Endometrial microvascular endothelial cells (primary cell): ENCODE results near the gene THBD. TPM values are rescaled to one million over a fixed set of nuclear protein-coding genes. Genes with fewer than 3 reads are reported as not detected.

Experiments
- in situ Hi-C: cut with HindIII; loops from 2 replicates; pipeline ENCODE4 v1.10.0; 2017; ENCODE audit warnings: low sequenced_read_pairs, low pct_unique_long_range_greater_than_20kb; ENCODE audit errors: inconsistent ontology term
- total RNA-seq: library from RNA; depleted of rRNA; stranded (reverse); fragments of >200 nt; gene quantifications from one replicate; pipeline ENCODE4 v1.2.3, GENCODE V29; 2015; ENCODE audit errors: inconsistent ontology term

Gene THBD
- total RNA-seq, 1 donor from 2014 or later: 12.7 TPM

DNA sequence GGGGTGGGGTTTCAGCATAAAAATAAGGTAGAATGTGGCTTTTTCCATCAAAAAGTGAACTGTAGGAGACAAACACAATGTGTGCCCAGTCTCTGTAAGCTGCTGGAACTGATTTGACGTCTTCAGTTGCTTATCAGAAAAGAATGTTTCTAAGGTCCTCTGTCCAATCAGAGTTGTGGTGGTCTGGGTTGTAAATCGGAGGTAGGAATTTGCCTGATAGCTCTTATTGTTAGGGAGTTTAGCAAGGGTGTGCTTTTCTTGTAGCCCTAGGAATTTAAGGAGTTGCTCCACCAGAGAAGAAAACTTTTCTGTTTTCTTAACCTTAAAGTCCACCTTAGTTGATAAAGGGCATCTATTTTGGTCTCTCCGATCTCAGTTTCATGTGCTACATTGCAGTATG, 24.8 kb downstream of the THBD start:
- in situ Hi-C loops: no loop called here

DNA sequence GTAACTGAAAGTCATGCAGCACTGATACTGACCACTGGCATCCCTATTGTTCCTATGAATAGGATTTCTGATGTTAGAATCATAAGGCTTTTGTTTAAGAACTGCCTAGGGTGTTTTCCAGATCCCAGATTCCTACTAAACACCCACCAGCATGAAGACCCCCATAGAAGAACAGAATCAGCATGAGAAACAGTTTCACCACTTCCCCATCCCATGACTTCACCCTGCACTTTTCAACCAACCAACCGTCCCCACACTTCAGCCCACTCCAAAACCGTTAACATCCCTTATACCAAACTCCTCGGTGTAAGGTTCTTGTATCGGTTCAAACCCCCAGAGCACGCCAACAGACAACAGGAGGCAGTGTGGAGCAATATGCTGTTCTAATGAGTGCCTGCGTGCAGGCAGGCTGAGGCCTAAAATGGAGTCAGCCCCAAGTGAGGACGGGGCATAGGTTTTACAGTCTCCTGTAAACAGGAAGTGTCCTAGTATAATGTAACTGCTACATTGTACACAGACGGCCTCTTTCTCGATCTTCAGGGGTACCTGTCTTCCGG, 25.8 kb downstream of the THBD start:
- in situ Hi-C loops: no loop called here

DNA sequence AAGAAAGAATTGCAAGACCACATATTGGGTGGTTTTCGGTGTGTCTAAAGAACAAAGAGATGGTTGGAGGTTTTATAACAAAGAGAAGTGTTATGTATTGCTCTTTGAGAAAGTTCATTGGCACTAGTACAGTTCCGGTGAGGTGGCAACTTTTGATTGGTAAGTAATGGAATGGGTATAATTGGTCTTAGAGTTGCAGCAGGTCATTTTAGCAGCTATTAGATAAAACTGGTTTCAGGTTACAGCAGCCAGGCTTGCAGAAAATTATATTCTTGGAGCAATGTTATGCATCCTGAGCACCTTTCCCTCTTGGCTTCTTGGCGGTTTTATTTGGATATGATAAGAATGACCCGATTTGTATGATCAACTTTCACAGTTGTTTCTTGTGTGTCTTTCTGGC, 26.6 kb downstream of the THBD start:
- in situ Hi-C loops: no loop called here

DNA sequence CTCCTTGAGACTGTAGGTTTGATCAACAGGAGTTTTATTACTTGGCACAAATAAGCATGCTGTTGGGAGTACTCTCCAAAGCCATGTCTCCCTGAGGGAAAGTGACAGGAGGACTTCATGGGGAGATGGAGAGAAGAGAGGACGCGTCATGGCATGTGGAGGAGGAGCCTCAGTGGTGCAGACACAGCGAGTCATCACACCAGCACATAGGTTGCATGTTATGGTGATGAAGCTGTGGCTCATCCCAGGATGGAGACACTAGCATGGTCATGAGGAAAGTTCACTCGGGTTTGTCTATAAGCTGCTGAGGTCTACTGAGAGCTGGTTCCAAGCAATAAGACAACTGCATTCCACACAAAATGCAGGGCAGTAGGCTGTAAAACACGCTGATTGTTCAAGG, 27.5 kb downstream of the THBD start:
- in situ Hi-C loops: no loop called here

DNA sequence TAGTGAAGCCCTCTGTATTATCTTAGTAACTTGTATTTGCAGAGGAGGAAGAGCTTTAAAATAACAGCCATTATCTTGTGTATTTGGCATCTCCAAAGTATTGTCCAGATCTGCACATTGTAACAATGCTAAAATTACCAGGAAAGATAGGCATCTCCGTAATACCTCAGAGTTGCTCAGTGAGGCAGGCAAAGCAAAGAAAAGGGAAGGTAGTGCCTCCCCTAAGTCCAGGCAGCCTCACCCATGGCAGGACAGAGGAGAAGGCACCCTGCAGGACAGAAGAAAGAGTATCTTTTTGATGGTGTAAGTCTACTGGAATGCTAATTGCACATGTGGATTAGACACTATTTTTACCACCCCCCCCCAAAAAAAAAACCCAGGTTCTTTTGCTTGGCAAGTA, 27.9 kb downstream of the THBD start:
- in situ Hi-C loops: no loop called here

DNA sequence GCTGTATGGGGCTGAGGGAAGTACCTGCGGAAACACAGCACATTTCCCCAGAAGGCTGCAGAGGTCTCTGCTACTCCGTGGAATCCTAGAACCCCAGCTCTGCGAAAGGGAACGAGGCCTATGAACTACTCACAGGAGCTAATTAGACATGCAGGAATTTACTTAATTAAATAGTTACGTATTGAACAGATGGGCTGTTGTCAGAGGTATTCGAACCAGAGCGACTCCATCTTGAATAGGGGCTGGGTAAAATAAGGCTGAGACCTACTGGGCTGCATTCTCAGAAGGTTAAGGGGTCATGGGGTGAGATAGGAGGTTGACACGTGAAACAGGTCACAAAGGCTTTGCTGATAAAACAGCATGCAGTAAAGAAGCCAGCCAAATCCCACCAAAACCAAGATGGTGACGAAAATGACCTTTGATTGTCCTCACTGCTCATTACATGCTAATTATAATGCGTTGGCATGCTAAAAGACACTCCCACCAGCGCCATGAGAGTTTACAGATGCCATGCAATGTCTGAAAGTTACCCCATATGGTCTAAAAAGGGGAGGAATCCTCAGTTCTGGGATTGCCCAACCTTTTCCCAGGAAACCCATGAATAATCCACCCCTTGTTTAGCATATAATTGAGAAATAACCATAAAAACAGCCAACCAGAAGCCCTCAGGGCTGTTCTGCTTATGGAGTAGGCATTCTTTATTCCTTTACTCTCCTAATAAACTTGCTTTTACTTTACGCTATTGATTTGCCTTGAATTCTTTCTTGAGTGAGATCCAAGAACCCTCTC, 29.0 kb downstream of the THBD start:
- in situ Hi-C loops: no loop called here

DNA sequence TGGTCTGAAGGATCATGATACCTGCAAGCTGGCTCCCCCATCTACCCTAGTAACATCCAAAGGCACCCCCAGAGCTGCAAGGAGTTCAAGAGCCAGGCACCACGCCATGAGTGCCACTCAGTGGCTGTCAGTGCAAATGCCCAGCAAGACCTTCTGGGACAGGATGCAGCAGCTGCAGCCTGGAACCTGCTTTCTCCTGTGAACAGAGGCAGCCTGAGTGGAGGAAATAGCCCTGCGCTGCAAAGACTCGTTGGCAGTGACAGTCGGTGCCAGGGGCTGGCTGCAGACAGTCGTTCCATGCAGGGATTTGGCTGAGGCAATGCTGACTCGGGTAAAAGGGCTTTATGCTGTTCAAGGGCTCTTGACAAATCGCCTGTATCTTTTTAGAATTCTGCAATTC, 30.1 kb downstream of the THBD start:
- in situ Hi-C loops: no loop called here

DNA sequence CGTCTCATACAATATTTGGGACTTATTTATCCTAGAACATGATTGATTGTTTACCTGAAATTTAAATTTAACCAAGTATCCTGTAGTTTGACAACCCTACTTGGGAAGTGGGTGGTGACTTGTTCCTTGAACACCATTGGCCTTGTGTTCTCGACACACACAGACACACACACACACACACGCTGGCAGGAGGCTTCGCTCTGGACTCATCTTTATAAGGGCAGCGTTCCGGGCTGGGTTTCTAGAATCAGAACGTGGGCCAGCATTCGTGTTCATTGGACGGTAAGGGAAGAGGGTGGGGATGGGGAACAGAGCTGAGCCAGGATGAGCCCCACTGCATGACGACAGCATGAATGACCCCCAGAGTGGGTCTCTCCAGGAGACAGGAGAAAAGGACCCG, 30.5 kb downstream of the THBD start:
- in situ Hi-C loops: no loop called here

DNA sequence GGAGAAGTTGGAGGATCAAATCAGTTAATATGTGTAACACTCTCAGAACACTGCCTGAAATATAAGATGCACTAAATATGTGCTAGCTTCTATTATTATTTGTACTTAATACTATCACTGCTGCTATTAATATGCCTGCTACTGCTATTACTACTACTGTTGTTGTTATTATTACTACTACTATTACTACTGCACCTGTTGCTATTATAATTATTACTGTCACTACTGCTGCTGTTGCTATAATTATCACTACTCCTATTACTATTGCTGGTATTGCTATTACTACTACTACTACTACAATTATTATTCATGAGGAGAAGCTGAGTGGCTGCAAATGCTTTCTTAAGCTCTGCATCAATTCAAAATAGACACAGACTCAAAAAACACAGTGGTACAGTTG, 31.0 kb downstream of the THBD start:
- in situ Hi-C loops: no loop called here

DNA sequence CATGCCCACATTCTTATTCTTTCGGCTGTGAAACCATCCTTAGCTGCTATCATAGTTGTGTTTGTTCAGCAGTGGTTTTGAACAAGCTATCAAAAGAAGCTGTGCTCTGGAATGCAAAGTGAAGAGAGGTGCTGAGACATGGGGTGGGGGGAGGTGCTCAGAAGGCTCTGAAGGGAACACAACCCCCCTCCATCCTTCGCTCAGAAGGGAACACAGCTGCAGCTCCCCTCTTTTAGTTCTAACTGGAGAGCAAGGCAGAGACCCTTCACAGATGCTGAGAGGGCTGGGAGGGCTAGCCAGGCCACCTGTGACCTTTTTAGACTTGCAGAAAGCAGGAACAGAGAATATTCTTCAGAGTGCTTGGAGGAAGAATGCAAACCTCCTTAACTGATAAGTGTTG, 32.0 kb downstream of the THBD start:
- in situ Hi-C loops: no loop called here

DNA sequence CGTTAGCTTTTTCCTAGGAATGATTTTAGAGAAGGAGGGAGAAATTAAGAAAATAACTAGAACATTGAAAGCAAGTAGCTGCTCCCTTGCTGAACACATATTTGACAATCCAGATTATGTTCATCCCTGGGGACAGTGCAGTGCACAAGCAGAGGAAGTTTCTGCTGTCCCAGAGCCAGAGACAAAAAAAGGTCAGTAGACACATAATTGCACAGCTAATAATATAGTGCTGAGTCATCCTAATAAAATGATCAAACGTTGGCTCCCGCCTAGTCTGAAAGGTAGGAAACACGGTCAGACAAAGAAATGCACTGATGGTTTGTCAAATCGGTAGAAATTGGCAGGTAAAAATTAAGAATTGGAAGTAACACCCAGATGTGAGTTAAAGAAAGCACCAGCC, 36.0 kb downstream of the THBD start:
- in situ Hi-C loops: no loop called here

DNA sequence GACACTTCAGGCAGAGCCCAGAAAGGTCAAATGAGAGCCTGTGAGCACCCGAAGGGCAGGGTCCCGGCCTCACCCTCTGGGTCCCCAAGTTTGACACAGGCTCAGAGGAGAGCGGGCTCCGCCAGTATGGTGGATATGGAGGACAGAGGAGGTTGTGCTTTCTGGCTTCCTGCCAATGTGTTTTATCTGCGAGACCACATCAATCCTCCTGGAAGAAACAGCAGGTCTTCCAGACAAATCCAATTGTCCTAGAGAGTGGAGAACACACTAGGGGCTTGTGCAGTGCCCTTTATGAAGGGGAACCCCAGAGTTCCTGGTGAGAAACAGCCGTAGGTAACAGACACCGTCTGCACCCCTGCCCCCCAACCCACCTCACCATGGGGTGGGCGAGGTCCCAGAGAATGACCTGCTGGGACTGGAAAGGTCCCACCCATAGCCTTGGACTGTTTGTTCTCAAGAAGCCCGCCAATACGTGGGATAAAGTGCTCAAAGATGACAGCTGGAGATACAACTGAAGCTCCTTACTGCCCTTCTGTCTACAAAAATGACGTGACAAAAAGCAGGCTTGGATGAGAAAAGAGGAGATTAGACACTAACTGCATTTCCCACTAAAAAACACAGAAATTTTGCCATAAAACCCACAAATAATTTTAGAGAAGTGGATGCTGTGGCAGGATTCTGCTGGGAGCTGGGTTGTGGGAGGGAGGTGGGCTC, 38.3 kb downstream of the THBD start:
- in situ Hi-C loops: no loop called here

DNA sequence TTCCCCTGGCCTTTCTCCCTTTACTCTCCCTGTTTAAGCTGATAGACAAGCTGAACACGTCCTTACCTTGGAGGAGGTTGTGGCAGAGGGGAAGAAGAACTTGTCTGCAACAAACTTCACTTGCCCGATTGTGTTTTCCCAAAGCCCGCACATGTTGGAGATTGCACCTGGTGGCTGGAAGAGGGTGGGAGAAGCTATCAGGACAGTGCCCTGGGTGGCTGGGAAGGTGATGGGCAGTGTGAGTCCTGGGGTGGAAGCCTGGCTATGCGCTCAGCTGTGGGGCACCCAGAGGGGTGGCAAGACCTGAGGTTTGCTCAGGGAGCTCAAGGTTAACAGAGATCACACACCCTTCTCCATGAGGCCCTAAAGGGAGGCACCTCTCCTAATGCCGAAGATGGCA, 39.4 kb downstream of the THBD start:
- in situ Hi-C loops: no loop called here

DNA sequence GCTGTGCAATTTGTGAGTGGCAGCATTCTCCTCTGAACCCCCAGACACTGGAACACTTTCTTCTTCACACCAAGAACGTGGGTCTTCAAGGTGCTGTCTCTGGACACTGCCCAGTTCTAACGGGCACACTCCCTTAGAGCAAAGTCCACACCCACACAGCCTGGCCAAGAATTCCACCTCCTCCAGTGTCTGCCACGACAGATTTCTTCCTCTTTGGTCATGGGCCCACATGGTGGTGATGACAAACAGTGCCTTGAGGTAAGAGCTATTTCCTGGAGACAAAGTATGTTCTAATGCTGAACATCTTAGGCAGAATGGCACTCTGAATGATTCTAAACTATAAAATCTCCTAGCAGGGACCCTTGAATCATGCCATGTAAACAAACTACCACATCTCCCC, 39.8 kb downstream of the THBD start:
- in situ Hi-C loops: no loop called here

DNA sequence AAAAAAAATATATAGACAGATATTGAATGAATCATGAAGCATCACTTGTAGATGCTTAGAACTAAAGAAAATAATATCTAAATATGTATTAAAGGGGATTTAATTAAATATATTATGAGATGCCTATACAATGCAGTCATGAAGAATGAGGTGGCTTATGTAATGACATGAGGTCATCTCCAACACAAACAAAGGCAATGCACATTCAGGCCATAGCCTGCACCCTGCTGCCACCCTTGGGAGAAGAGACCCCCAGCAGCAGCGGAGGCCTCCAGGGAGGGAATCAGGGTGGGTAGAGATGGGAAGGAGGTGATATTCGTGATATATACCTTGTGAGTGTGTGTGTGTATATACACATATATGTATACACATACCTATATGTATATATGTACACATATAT, 40.8 kb downstream of the THBD start:
- in situ Hi-C loops: no loop called here

DNA sequence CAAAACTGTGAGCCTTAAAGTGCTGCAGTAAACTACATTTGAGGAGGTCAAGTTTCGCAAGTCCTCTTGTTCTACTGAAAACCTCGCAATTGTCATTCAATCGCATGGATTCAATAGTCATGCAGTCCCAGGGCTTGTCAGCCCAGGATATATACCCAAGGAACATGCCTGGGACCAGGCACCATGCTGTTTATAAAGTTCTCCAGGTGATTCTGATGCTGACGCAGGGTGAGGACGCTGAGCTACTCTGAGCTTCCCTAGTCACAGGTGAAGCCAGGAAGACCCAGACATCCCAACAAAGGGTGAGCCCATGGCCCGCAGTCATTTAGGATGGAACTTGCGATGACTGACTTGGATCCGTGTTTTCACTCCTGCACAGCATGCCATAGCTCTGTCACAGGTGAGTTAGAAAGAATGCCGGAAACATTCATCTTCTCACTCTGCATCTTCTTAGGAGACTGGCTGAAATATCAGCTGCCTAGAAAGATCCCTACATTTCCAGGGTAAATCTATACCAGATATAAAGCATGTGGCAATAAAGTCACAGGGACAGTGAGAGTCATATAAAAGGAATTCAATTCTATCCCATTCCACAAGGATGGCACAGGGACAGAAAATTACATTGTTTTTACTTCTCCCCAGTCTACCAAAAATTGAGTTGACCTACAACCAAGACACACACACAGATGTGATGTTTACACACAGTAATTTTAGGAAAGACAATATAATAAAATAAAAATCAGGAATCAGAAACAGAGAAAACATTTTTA, 41.4 kb downstream of the THBD start:
- in situ Hi-C loops: no loop called here

DNA sequence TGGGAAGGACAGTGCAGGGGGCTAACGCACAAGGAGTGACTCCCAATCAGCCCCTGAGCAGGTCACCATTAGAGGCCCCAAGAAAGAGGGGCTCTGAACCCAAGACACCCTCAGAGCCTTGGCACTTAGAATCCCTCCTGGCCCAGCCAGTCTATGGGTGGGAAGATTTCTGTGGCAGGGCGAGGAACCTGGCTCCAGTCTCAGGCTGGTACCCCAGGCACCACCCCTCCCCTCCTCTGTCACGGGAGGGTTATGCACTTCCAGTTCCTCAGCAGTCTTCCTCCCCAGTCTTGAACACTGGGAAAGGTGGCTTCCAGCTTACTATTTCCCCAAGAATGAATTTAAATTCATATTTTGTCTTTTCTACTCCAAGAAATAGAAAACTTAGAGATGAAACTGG, 42.0 kb downstream of the THBD start:
- in situ Hi-C loops: no loop called here

DNA sequence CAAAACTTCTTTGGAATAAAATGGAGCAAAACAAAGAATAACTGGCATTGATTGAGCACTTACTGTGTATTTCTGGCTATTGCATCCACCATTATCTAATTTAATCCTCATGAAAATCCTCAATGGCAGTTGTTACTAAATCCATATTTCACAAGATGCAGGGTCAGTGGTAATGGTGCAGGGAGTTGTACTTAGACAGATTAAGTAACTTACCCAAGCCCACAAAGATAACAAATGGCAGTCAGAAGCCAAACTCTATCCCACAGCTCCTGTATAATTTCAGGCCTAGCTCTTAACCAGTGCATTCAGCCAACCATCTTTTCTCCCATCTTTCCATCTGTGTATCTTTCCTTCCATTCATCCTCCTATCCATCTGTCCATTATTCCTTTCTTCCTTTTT, 43.7 kb downstream of the THBD start:
- in situ Hi-C loops: no loop called here

DNA sequence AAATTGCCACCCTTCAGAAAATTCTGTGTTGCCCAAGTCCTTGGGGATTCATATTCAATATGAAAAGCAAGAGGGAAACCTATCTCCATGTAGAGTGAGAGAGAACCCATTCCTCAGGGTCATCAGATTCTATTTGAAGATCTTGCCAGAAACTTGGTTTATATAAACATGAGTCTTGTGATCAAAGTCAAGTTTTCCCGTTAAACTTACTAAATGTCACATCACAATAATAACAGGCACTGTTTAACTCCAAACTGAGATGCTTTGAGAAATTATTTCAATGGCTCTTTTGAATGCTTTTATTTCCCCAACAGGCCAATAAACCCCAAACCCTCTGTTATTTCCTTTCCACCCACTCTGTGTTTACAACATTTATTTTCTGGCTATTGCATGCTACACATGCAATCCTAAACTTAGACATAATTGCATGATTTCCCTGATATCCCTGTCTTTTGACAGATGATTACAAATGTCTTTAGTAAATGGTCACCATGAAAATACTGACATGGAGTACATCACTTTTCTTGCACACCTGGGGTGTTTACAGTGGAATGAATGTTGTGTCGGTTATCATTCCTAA, 45.5 kb downstream of the THBD start:
- in situ Hi-C loops: no loop called here
